PC-9 (cell line): ENCODE results near the gene LCAT. TPM values are rescaled to one million over a fixed set of nuclear protein-coding genes. Genes with fewer than 3 reads are reported as not detected.
A peak's percentile ranks its signal among the peaks of the same experiment; 100 is the strongest.

Source experiments
- BruUV-seq: library from RNA; stranded (reverse); fragments of 400-500 nt; replicated peaks from 2 replicates; lab custom pipeline; 2021; lab: Mats Ljungman, UMichigan
- CTCF ChIA-PET: fragments of 300-600 bp; sonication (Branson Sonifier 250); formaldehyde crosslinking; loops from one replicate; lab custom pipeline; 2022; ENCODE audit warnings: antibody characterized with exemption; lab: Charles Lee
- POLR2A ChIA-PET: fragments of 300-600 bp; sonication (Branson Sonifier 250); formaldehyde crosslinking; loops from one replicate; lab custom pipeline; 2022; ENCODE audit warnings: antibody characterized with exemption; ENCODE audit not compliant: unreplicated experiment; lab: Charles Lee
- DNase-seq, 2 experiments: peaks; one replicate each; pipeline versions ENCODE4 v3.0.0 to v3.0.0-alpha.2; 2015 to 2022; ENCODE audit warnings: mixed read lengths in 1 of 2
- H2AFZ ChIP-seq: fragments of 200-600 bp; sonication (generic); 2 replicates; pipeline ENCODE4 v1.8.1; 2017; ENCODE audit warnings: antibody characterized with exemption
- H3F3A ChIP-seq: fragments of 200-600 bp; sonication (generic); 2 replicates; pipeline ENCODE4 v1.8.1; 2017; ENCODE audit warnings: antibody characterized with exemption, mild to moderate bottlenecking, low read depth; ENCODE audit not compliant: insufficient read depth
- H3K27ac ChIP-seq: fragments of 200-600 bp; sonication (generic); 2 replicates; pipeline ENCODE4 v1.6.1; 2016; ENCODE audit warnings: mixed run types
- H3K27me3 ChIP-seq: fragments of 200-600 bp; sonication (generic); 2 replicates; pipeline ENCODE4 v1.6.1; 2016; ENCODE audit warnings: low read depth, mixed run types; ENCODE audit not compliant: insufficient read depth
- H3K36me3 ChIP-seq: fragments of 200-600 bp; sonication (generic); 2 replicates; pipeline ENCODE4 v1.6.1; 2016; ENCODE audit warnings: low read depth, mixed run types
- H3K4me1 ChIP-seq: fragments of 200-600 bp; sonication (generic); replicated peaks from 2 replicates; pipeline ENCODE4 v1.6.1; 2016; ENCODE audit warnings: mixed run types; ENCODE audit not compliant: insufficient read depth
- H3K4me2 ChIP-seq: fragments of 200-600 bp; sonication (generic); 2 replicates; pipeline ENCODE4 v1.6.1; 2017; ENCODE audit warnings: mixed run types
- H3K4me3 ChIP-seq: fragments of 200-600 bp; sonication (generic); 2 replicates; pipeline ENCODE4 v1.6.1; 2016; ENCODE audit warnings: mixed run types
- H3K79me2 ChIP-seq: fragments of 200-600 bp; sonication (generic); 2 replicates; pipeline ENCODE4 v1.6.1; 2017; ENCODE audit warnings: low read depth, mixed run types
- H3K9me2 ChIP-seq: fragments of 200-600 bp; sonication (generic); 2 replicates; pipeline ENCODE4 v1.8.1; 2017; ENCODE audit warnings: mild to moderate bottlenecking; ENCODE audit not compliant: insufficient read depth
- H3K9me3 ChIP-seq: fragments of 200-600 bp; sonication (generic); 2 replicates; pipeline ENCODE4 v1.8.1; 2016; ENCODE audit warnings: low read depth; ENCODE audit not compliant: insufficient read depth
- H4K20me1 ChIP-seq: fragments of 200-600 bp; sonication (generic); 2 replicates; pipeline ENCODE4 v1.8.1; 2017; ENCODE audit not compliant: insufficient read depth
- CTCF ChIP-seq: fragments of 200-600 bp; sonication (generic); conservative IDR thresholded peaks from 2 replicates; pipeline ENCODE4 v1.6.1; 2017; ENCODE audit warnings: mixed run types, antibody characterized with exemption, mild to moderate bottlenecking, moderate library complexity
- EZH2 ChIP-seq: fragments of 200-600 bp; sonication (generic); IDR thresholded peaks from 2 replicates; pipeline ENCODE4 v1.8.0; 2017; ENCODE audit warnings: antibody characterized with exemption, low read depth
- intact Hi-C: fragments of 100-400 bp; cut with micrococcal nuclease; formaldehyde crosslinking; loops from one replicate; pipeline ENCODE4 v1.10.0; 2022; ENCODE audit not compliant: unreplicated experiment
- total RNA-seq: library from RNA; stranded (reverse); gene quantifications from 2 replicates; pipeline ENCODE4 v1.2.3, GENCODE V29; 2021

The LCAT gene
- total RNA-seq, 1 experiment from 2014 or later: 11.9 TPM

- no TSS peak for BruUV-seq
- intact Hi-C loops: no loop called here
- POLR2A ChIA-PET: interaction anchor here (0.5 to 0.6 kb wide), 2 partner anchors 520 to 718 kb away, joined by 4 to 6 read pairs; no protein-coding TSS in a partner anchor
- Histone ChIP-seq H3K4me1 (peaks cover 9% of the 10 kb centered on the region; the same call in 1 of the 2 replicates), H3K27ac (no peak overlapping the region), H3K79me2 (0 out of 2 replicates have a peak, but pooled peaks cover 10% of the 10 kb centered on the region), H3K4me2 (no peak overlapping the region), H3K27me3 (no peaks in the 10 kb centered on the region), H2AFZ (no peak overlapping the region), H4K20me1 (no peaks in the 10 kb centered on the region), H3K4me3 (no peak overlapping the region), H3F3A (no peaks in the 10 kb centered on the region), H3K9me3 (no peaks in the 10 kb centered on the region), H3K36me3 (no peaks in the 10 kb centered on the region), H3K9me2 (no peaks in the 10 kb centered on the region)
- peak in 1 of 2 experiments; percentile 38 for DNase-seq
- CTCF ChIA-PET: interaction anchor here (0.5 to 1.0 kb wide), 2 partner anchors 30 to 401 kb away, joined by 3 read pairs; no protein-coding TSS in a partner anchor
- no peak for TF ChIP-seq EZH2
- TF ChIP-seq CTCF: no peak
Measured at GRCh38 chr16:67965668-67966548, 22.0 kb upstream of the LCAT start.

- intact Hi-C loops: no loop called here
Measured at GRCh38 chr16:67964477-67965131, 20.7 kb upstream of the LCAT start.

More at GRCh38 chr16:67964477-67965131, 20.7 kb upstream of the LCAT start:
- CTCF ChIA-PET: no interaction called here
- Histone ChIP-seq H3K36me3 (no peaks in the 10 kb centered on the region), H3K4me3 (no peak overlapping the region), H3K9me3 (no peaks in the 10 kb centered on the region), H3F3A (no peaks in the 10 kb centered on the region), H3K79me2 (0 out of 2 replicates have a peak, but pooled peaks cover 10% of the 10 kb centered on the region), H3K4me2 (no peak overlapping the region), H4K20me1 (no peaks in the 10 kb centered on the region), H2AFZ (no peak overlapping the region), H3K9me2 (no peaks in the 10 kb centered on the region), H3K27ac (no peak overlapping the region), H3K4me1 (peaks cover 9% of the 10 kb centered on the region; the same call in 1 of the 2 replicates), H3K27me3 (no peaks in the 10 kb centered on the region)
- no peak for TF ChIP-seq EZH2
- TF ChIP-seq CTCF: no peak
- no TSS peak for BruUV-seq
- no peak for DNase-seq
- POLR2A ChIA-PET: no interaction called here
